Suprapubic skin (tissue), 4 donors: ENCODE data around the gene NSF.

ENCODE experiments used
- CTCF ChIP-seq, 2 donors: fragments of 200-600 bp in 1 of 2; fragments of 450-650 bp in 1 of 2; sonication (generic) in 1 of 2; IDR thresholded peaks; one replicate each; pipeline ENCODE4 v1.5.1; 2016 to 2019; ENCODE audit warnings: antibody characterized with exemption in 2 of 2, mild to moderate bottlenecking in 1 of 2, moderate library complexity in 1 of 2
- EP300 ChIP-seq: sonication (generic); formaldehyde crosslinking; IDR thresholded peaks from one replicate; pipeline ENCODE4 v1.6.1; 2017; ENCODE audit warnings: antibody characterized with exemption
- POLR2A ChIP-seq, 2 donors: fragments of 450-650 bp; IDR thresholded peaks; one replicate each; pipeline ENCODE4 v1.6.1; 2017; ENCODE audit warnings: antibody characterized with exemption in 2 of 2, mild to moderate bottlenecking in 2 of 2, moderate library complexity in 2 of 2
- POLR2AphosphoS5 ChIP-seq, 3 donors: sonication (generic); formaldehyde crosslinking; IDR thresholded peaks; one replicate each; pipeline ENCODE4 v1.6.1; 2017; ENCODE audit warnings: antibody characterized with exemption in 3 of 3

GRCh38 chr17:46793541-46793940, 203.1 kb downstream of the NSF start:
- no peak for TF ChIP-seq CTCF (IDR thresholded peaks at IDR 0.05)
- no peak for TF ChIP-seq POLR2AphosphoS5 (IDR thresholded peaks at IDR 0.05)
- TF ChIP-seq EP300: no peak
- no peak for TF ChIP-seq POLR2A (IDR thresholded peaks at IDR 0.05)
